Femur (tissue), 1 donor: ENCODE measurements around the gene HTRA1.
A peak's percentile ranks its signal among the peaks of the same experiment; 100 is the strongest.

Experiments used
- DNase-seq: peaks from one replicate; pipeline ENCODE4 v3.0.0-alpha.2; 2017

The HTRA1 gene

DNA sequence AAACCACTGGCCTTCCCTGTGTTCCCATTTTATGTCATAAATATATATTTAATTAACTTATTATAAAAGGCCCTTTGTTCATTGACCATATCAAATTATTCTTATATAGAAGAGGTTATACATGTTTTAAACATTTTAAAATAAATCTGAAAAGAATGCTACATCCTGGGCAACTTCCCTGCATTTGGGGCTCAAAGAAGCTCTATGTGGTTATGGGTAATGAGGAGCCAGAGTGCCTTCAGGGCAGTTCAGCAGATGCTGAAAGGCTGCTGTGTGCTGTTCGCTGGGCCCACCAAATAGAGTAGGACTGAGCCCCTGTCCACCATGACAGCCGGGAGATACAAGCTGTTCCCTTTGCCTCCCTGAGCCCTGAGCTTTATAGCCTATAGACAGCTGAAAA lies 35.9 kb downstream of the HTRA1 start:
- no peak for DNase-seq

DNA sequence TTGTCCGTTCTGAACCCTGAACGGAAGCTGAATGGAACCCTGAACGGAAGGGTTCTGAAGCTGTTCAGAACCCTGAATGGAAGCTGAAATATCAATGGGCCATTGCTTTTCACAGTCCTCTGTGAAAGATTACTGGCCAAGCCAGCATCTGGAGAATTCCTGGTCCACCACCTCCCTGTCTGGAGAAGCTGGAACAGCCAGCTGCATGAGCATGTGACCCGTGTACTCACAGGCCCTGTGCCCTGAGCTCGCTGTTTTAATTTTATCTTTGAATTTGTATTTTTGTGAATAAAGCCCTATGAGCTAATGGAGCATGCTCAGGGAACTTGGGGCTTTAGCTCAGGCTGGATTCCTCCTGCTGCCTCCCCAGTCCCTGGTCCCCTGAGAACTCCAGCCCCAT lies 37.2 kb downstream of the HTRA1 start:
- DNase-seq: no peak

DNA sequence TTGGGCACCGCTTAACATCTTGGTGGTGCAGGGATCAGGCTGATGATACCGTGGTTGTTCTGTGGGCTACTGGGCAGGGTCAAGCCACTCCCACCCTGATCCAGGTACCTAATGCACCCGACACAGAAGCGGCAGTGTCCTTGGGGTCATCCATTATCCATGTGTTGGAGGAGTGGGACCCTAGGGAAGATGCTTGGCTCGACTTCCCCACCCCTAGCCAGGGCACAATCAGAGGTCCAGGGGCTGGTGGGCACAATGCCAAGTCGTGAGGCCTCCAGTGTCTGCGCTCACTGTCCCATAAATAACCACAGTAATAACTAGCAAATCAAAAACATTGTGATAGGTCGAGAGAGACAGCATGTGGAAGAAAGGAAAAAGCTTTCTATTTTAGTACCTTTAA lies 37.7 kb downstream of the HTRA1 start:
- no peak for DNase-seq

DNA sequence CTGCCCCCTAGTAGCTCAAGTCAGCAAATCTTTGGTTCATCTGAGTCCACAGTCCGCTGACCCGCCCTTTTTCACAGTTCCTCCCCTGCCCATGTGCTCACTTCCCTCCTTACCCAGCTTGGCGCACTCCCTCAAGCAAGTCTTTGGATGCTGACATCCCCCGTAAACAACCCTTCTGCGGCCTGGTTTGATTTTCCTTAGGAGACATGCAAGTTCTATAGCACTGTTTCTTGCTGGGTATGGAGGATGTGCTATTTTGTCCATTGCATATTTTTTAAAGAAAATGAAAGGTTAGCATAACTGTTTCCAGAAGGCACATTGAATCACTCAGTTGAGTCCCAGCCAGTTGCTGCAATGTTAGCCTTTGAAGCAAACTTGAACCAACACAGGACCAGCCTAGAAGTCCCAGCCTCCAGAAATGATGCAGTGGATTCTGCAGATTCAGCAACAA lies 38.2 kb downstream of the HTRA1 start:
- DNase-seq: peak; percentile 64

DNA sequence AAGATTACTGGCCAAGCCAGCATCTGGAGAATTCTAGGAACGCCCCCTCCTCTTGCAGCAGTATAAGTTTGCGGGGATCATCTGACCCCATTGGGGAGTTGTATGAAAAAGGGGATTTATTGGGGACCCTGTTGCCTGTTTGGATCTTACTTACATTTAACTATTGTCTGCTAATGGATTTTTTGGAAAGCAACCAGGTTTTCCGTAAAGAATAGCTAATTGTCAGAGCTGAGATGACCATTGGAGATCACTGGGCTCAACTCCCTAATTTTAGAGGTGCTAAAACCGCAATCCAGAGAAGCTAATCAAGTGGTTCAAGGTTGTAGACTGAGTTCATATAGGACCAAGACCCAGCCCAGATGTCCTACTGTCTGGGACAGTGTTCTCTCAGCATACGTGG lies 38.8 kb downstream of the HTRA1 start:
- no peak for DNase-seq

DNA sequence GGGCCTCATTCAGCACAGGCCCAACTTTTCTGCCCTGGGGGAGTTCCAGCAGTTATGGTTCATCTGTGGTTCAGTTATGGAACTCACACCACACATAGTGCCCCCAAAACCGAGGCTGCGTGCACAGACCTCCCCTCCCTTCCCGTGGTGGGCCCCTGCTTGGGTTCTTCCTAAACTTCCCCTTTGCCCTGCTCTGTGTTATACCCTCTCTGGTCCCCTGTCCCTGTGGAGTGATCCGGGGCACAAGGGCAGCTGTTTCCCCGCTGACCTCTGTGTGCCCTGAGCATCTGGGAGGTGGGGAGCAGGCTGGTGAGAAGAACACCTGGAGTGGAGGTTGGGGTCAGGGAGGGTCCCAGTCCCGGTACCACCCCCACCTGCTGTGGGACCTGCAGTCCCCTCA lies 39.4 kb downstream of the HTRA1 start:
- DNase-seq: no peak

DNA sequence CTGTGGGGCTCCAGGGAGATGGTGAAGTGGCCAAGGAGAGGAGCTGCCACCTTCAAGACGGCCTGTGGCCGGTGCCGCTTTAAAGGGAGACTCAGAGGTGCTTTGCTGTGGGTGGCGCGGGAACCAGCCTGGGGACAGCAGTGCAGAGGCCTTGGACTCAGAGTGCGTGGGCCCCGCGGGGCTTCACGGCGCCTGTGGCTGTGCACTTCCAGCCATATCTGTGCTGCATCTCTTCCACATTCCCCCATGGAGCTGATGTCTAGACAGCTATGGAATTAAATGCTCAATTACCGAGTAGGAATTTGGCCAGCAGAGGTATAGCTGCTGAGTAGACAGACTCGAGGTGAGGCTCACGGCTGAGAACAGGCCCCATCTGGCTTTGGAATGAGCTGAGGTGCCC lies 41.7 kb downstream of the HTRA1 start:
- no peak for DNase-seq

DNA sequence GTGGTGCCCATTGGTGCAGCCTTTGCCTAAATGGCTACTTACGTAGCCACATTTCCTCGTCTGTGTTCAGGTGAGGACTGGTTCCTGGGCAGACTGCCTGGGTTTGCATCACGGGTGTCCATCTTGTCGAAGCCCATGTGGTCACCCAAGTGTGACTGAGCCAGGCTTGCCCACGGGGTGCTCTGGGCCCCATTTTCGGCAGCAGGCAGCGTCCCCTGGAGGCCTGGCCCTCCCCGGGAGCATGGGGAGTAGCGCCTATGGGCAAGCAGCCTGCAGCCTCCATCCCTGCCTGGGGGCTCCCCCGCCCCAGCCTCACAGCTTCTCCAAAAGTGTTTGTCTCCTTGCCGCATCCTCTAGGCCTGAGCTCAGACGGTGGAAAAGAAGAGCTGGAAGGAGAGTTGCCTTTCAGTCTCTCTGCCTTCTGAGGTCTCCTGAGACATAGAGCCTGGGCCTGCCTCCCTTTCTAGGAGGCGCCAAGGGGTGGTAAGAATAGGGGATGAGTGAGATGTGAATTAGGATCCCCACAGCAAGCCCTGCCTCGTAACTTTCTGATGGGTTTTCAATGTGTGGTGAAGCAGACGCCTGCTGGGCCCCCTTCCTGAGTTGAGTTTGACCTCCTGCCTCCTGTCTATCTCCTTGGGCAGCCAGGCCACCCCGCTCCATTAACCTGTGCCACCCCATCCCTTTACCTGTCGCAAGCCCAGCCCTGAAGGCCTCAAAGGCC lies 42.7 kb downstream of the HTRA1 start:
- DNase-seq: peak; percentile 57

DNA sequence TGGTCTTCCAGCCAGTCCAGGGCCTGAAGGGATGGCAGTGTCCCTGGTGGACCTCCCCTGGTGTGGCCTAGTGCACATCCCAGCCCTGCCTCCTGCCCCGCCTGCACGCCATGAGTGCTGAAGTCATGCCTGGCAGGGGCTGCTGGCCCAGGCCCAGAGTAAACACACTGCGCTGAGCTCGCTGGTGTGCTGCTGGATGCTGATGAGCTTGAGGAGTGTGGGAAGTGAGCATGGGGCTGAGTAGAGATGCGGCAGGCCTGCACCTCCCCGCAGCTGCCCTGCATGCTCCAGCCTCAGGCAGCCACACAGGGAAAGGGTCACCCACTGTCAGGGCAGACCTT lies 43.2 kb downstream of the HTRA1 start:
- peak; percentile 96 for DNase-seq

DNA sequence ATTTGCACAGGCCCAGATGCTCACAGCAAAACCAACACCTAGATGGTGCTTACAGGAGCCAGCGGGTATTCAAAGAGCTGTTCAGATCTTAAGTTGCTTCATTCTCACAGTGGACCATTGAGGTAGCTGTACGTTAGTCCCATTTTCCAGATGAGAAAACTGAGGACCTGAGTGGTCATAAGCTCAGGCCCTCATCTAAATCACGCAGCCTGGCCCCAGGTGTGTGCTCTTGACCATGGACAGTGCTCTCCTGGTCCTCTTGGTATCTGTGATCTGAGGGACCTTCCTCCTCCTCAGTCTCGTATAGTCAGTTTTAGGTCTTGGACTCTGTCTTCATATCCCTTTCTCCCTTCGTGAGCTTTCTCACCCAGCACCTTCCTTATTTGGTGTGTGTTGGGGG lies 43.7 kb downstream of the HTRA1 start:
- DNase-seq: no peak

DNA sequence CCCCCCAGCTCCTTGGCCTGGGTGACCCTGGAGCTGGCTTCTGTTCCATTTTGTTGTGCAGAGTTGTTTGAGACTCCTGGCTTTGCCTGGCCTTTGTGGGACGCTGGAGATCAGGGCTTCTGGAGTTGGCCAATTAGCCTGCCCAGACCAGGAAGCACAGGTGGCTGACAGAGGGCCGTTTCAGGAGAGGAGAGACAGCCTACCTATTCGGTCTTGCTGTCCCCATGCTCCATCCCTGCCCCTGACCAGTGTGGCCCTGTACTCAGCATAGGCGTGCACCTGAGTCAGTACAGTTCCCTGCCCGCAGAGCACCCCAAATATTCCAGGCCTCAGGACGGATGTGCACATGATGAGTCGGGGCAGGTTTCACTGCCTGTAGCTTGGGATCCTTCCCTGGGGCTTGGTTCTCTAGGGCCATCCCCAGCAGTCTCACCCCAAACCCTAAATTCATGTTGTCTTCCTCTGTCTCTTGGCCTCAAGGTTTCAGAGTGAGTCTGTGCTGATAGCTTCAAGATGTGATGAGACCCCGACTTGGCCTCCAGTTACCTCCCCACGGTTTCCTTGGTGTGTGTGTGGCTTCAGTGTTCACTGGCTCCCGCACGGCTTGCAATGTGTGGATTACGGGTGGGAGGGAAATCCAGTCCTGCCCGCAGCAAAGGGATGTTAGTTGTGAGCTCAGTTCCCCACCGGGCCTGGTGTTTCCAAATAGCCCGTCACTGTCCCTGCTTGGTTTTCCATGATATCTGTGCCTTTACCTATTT lies 44.7 kb downstream of the HTRA1 start:
- no peak for DNase-seq

DNA sequence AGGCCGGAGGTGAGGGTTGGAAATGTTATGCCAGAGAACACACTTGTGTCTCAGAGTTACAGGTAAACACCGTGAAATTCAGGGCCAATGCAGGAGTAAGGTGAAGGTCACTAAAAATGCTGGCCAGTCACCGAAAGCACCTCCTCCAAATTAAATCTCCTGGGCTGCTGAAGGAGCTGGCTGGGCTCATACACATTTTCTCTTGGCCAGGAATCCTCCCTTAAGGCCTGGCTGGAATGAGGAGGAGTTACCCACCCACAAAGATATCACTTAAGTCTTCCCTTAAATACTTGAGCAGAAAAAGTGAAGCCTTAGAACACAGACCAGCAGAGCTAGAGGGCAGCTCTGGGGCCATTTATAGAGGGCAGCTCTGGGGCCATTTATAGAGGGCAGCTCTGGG lies 46.3 kb downstream of the HTRA1 start:
- DNase-seq: no peak

DNA sequence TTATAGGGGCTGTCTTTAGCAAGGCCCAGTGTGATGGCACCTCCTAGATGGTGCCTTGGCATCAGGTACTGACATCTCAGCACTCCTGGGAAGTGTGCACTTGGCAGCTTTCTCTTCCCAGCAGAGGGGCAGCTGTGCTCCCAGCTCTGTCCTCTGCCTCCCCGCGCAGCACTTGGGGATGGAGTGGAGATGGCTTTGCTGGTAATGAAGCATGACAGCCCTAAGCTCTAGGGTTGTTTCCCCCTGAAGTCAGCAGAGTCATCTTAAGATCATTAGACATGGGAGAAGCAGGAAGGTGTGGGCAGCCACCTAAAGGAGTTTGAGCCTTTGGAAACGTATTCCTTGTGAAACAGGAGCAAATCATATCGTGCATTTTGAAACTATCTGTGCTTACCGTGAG lies 46.7 kb downstream of the HTRA1 start:
- no peak for DNase-seq

DNA sequence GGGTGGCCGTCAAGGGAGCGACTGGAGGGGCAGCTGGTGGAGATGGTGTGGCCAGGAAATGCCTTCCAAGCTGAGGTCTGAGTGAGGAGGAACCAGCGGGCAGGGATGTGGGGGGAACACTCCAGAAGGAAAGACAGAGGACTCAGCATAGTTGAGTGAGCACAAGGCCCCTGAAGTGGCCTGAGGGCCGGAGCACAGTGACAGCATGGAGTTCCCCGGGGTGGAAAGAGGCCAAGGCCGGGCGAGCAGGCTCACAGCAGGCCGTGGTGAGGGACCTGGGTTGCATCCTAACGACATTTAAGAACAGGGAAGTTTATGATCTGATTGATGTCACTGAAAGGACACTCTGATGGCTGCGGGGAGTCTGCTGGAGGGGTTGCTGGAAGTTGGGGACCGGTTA lies 48.0 kb downstream of the HTRA1 start:
- no peak for DNase-seq

DNA sequence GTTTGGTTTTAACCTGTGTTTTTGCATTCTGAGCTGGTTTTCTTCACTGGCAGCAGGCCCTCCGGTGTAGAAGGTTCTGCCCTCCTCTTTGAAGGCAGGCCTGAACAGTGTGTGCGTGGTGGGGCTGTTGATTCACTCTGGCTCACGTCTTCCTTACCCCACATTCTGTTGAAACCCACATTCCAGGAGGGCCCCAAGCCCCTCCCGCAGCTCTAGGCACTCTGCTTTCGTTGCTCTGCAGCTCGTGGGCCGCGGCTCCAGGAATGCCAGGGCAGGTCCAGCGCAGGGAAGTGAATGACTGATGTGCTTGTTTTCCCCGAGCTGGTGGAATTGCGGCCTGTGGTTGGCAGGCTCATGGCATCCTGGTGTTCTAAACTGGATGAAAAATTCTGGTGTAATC lies 49.0 kb downstream of the HTRA1 start:
- DNase-seq: no peak

DNA sequence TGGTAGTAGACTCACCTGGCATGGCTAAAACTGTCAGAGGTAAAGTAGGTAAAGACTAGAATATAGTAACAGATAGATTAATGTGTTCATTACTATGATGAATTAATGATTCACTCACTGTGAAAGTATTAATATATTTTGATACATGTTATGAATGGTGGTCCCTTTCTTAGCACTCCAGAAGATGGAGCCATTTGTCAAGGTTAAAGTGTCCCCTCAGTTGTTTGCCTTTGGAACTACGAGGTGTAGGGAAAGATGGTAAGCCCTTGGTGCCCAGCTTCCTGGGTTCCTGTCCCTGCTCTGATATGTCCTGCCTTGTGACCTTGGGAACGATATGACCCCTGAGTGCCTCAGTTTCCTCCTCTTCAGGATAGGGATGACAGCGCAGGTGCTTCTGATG lies 49.4 kb downstream of the HTRA1 start:
- DNase-seq: no peak

DNA sequence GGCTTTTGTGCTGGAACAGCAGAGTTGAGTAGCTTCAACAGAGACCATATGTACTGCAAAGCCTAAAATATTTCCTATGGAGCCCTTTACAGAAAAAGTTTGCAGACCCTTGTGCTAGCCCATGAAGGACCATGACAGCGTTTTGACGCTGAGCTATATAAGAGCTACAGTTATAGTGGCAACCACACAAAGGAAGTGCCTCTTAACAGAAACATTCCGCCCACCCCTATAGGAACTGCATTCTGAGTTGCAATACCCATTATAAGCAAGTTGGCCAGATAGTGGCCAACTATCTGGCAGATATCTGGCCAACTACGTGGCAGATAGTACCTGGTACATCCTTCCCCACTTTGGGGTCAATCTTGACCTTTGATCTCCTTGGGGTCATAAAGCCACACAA lies 51.7 kb downstream of the HTRA1 start:
- no peak for DNase-seq

DNA sequence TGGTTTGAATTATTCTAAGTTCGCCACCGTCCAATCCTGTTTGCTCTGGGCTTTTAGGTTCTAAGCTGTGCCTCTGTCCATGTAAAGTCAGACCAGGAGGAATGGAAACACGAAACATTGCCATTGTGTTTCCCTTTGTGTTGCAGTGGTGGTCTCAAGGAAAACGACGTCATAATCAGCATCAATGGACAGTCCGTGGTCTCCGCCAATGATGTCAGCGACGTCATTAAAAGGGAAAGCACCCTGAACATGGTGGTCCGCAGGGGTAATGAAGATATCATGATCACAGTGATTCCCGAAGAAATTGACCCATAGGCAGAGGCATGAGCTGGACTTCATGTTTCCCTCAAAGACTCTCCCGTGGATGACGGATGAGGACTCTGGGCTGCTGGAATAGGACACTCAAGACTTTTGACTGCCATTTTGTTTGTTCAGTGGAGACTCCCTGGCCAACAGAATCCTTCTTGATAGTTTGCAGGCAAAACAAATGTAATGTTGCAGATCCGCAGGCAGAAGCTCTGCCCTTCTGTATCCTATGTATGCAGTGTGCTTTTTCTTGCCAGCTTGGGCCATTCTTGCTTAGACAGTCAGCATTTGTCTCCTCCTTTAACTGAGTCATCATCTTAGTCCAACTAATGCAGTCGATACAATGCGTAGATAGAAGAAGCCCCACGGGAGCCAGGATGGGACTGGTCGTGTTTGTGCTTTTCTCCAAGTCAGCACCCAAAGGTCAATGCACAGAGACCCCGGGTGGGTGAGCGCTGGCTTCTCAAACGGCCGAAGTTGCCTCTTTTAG lies 52.9 kb downstream of the HTRA1 start:
- DNase-seq: no peak

DNA sequence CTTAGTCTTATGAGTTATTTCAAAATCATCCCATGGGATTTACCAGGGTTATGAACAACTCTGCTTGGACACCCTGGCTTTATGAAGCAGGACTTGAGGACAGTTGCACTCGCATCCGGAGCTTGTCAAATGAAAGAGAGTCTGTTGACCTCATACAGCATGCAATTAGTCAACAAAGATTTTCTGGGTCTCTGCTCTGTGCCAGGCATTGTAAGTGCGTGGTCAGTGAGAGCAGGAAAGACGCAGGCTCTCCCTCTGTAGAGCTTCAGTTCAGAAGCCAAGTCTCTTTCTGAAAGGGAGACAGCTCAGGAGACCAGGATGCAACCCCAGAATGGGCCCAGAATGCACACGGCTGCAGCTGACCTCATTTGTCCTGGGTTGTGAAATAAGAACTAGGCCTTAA lies 53.7 kb downstream of the HTRA1 start:
- no peak for DNase-seq

DNA sequence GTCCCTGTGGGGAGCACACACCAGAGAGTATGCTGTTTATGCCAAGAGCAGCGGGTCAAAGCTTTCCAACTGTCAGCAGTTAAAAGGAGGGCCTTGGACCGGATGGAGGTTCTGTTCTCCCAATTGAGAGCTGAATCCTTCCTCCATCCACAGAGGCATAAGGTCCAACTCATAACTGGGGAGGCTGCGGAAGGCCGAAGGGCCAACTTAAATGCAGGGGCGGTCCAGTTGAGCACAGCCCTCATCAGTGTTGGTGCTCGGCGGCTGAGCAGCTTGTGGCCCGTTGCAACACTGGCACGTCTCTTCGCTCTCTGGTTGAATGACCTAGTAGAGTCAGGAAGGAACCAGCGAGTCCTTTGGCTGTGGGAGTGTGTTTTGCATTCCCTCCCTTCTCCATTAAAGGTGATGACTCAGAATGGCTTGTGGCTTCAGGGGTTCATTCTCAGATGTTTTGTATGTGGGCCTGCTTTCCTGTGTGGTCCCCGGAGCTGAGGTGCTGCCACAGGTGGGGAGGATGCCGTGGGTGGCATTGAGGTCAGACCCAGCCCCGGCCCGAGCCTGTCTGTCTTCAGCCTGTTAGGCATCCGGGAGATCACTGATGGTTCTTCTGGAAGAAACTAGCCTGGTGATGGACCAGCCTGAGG lies 54.4 kb downstream of the HTRA1 start:
- DNase-seq: no peak

DNA sequence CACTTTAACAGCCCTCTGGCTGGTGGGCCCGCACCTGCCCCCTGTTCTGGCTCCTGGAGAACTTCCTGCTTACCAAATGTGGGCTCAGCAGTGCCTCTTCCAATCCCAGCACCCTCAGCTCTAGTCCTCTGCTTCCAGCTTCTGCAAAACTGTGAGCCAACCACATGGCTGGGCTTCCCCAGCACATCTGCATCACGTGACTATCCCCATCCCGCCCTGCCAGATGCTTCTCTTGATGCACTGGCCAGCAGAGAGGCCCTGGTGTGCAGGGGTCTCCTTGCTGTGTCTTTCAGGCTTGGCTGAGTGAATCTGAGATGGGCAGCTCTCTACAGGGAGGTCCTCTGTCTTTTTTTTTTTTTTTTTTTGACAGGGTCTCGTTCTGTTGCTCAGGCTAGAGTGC lies 55.4 kb downstream of the HTRA1 start:
- DNase-seq: peak; percentile 62

DNA sequence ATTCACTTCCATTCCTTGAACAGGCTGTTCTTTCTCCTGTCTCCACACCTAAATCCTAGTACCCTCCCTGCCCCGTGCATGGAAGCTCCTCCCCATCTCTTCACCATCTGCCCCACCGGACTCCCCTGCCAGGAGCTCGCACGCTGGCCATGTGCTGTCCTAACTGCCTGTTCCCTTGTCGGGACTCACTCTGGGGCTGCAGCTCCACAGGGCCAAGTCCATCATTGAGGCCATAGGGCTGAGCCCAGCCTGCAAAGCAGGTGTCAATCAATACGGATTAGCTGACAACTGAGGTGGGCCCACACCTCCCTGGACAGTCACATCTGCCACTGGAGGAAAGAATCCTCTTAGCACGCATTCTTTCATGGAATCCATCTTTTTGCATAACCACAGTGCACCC lies 57.8 kb downstream of the HTRA1 start:
- DNase-seq: no peak

DNA sequence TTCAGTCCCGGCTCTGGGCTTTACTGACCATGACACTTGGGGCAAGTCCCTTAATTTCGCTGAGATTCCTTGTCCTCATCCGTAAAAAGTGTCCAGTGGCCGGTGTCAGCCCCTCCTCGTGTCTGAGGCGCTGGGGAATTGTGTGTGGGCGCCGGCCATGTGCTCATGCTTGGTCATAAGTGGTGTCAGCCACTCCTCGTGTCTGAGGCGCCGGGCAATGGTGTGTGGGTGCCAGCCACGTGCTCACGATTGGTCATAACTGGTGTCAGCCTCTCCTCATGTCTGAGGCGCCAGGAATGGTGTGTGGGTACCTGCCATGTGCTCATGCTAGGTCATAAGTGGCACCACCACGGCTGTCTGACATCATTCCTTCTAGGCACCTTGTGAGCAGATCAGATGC lies 58.5 kb downstream of the HTRA1 start:
- no peak for DNase-seq

DNA sequence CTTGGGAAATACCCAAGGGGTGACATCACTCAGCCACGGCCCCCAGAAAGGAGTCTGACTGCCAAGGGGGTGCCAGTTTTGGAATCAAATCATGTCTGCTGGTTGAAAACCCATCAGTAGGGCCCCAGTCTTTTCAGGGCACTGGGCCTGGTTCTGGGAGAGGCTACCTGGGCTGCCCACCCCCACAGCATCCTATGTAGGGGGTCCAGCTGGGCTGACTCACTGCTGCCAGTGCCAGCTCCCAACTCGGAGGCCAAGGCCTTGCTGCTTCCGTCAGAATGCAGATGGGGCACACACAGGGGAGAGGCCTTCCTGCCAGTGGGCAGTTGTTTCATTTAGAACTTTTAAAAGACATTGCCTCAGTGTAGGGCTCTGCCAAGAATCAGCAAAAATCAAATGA lies 59.7 kb downstream of the HTRA1 start:
- no peak for DNase-seq
